Measurements from ENCODE around the gene OR6Q1. TPM values are rescaled to one million over a fixed set of nuclear protein-coding genes. Genes with fewer than 3 reads are reported as not detected.

Gene OR6Q1
- total RNA-seq, 1 experiment from 2014 or later = not detected

DNA sequence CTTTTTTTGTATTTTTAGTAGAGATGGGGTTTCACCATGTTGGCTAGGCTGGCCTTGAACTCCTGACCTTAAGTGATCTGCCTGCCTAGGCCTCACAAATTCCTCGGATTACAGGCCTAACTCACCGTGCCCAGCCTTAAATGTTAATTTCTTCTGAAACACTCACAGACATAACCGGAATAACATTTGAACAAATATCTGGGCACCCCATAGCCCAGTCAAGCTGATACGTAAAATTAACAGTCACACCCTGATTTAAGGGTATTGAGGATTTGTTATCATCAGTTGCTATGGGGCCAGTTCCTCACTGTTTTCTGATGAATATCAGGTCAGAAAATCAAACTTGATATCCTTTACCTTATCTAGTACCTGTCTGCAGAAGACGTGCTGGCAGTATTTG, 30.1 kb upstream of the OR6Q1 start:
- Histone ChIP-seq H3K4me1 (ENCODE audit: control insufficient read depth, insufficient read depth, low read length) (no peaks in the 10 kb centered on the region), H3K27me3 (ENCODE audit: control insufficient read depth, insufficient read depth, low read length) (no peaks in the 10 kb centered on the region), H3K27ac (ENCODE audit: low read length) (no peak overlapping the region), H3K4me3 (ENCODE audit: low read depth in 2 of 2, low read length in 2 of 2) (no peak overlapping the region), H3K9me3 (ENCODE audit: control insufficient read depth, insufficient read depth, low read depth, low read length) (no peaks in the 10 kb centered on the region), H3K36me3 (ENCODE audit: control insufficient read depth, insufficient read depth, low read length) (no peaks in the 10 kb centered on the region)
- ChIA-PET CTCF (no interaction called here), POLR2A (no interaction called here)
- DNase-seq (ENCODE audit: low read depth, low spot score) (no peak), ATAC-seq (no peak)
- in situ Hi-C loops (cut with HindIII; ENCODE audit: low pct_unique_long_range_greater_than_20kb, low sequenced_read_pairs) (no loop called here), intact Hi-C loops (cut with micrococcal nuclease; ENCODE audit: unreplicated experiment) (no loop called here)
- no peak for TF ChIP-seq TCF7L2 (IDR thresholded peaks at IDR 0.05; ENCODE audit: low read depth, low read length)
- TF ChIP-seq, protein P1, sequence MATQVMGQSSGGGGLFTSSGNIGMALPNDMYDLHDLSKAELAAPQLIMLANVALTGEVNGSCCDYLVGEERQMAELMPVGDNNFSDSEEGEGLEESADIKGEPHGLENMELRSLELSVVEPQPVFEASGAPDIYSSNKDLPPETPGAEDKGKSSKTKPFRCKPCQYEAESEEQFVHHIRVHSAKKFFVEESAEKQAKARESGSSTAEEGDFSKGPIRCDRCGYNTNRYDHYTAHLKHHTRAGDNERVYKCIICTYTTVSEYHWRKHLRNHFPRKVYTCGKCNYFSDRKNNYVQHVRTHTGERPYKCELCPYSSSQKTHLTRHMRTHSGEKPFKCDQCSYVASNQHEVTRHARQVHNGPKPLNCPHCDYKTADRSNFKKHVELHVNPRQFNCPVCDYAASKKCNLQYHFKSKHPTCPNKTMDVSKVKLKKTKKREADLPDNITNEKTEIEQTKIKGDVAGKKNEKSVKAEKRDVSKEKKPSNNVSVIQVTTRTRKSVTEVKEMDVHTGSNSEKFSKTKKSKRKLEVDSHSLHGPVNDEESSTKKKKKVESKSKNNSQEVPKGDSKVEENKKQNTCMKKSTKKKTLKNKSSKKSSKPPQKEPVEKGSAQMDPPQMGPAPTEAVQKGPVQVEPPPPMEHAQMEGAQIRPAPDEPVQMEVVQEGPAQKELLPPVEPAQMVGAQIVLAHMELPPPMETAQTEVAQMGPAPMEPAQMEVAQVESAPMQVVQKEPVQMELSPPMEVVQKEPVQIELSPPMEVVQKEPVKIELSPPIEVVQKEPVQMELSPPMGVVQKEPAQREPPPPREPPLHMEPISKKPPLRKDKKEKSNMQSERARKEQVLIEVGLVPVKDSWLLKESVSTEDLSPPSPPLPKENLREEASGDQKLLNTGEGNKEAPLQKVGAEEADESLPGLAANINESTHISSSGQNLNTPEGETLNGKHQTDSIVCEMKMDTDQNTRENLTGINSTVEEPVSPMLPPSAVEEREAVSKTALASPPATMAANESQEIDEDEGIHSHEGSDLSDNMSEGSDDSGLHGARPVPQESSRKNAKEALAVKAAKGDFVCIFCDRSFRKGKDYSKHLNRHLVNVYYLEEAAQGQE (IDR thresholded peaks at IDR 0.05; ENCODE audit: insufficient read depth in 1 of 2, low read depth in 2 of 2, low read length in 1 of 2) = no peak
- TF ChIP-seq POLR2AphosphoS5 (IDR thresholded peaks at IDR 0.05; ENCODE audit: low read depth, low read length) = no peak
- TF ChIP-seq, protein P2, sequence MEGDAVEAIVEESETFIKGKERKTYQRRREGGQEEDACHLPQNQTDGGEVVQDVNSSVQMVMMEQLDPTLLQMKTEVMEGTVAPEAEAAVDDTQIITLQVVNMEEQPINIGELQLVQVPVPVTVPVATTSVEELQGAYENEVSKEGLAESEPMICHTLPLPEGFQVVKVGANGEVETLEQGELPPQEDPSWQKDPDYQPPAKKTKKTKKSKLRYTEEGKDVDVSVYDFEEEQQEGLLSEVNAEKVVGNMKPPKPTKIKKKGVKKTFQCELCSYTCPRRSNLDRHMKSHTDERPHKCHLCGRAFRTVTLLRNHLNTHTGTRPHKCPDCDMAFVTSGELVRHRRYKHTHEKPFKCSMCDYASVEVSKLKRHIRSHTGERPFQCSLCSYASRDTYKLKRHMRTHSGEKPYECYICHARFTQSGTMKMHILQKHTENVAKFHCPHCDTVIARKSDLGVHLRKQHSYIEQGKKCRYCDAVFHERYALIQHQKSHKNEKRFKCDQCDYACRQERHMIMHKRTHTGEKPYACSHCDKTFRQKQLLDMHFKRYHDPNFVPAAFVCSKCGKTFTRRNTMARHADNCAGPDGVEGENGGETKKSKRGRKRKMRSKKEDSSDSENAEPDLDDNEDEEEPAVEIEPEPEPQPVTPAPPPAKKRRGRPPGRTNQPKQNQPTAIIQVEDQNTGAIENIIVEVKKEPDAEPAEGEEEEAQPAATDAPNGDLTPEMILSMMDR (IDR thresholded peaks at IDR 0.05) = no peak
- no peak for TF ChIP-seq SIN3A (IDR thresholded peaks at IDR 0.05; ENCODE audit: borderline replicate concordance, insufficient read depth, low read depth, low read length)
- no TSS peak for BruUV-seq (replicated peaks)

DNA sequence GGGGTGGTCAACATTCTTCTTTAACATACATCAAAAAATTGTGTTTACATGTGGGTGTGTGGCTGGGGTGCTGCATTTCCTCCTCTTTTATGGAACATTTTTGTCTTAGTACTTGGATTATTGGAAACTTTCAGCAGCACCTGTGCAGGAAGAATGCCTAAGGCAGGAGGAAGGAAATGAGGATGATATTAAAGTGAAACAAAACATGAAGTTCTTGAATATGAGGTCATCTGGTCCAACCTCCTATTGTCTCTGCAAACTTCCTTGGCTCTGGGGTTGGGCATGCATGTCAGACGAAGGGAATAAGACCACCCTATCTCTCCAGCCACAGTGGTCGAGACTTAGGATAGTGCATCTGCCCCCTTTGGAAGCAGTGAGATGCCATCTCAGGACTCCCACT, 27.7 kb upstream of the OR6Q1 start:
- DNase-seq (ENCODE audit: low read depth, low spot score) = no peak
- intact Hi-C loops (cut with micrococcal nuclease; ENCODE audit: unreplicated experiment) (no loop called here), in situ Hi-C loops (cut with HindIII; ENCODE audit: low pct_unique_long_range_greater_than_20kb, low sequenced_read_pairs) (no loop called here)
- no peak for TF ChIP-seq TCF7L2 (IDR thresholded peaks at IDR 0.05; ENCODE audit: low read depth, low read length)
- TF ChIP-seq, protein P2 (IDR thresholded peaks at IDR 0.05) = no peak
- no peak for TF ChIP-seq POLR2AphosphoS5 (IDR thresholded peaks at IDR 0.05; ENCODE audit: low read depth, low read length)
- TF ChIP-seq, protein P1 (IDR thresholded peaks at IDR 0.05; ENCODE audit: insufficient read depth in 1 of 2, low read depth in 2 of 2, low read length in 1 of 2) = no peak
- TF ChIP-seq SIN3A (IDR thresholded peaks at IDR 0.05; ENCODE audit: borderline replicate concordance, insufficient read depth, low read depth, low read length) = no peak
- CTCF ChIA-PET = no interaction called here
- no peaks in the 10 kb centered on the region for H3K4me1 ChIP-seq (ENCODE audit: control insufficient read depth, insufficient read depth, low read length)
- POLR2A ChIA-PET = no interaction called here
- no peak overlapping the region for H3K27ac ChIP-seq (ENCODE audit: low read length)
- H3K36me3 ChIP-seq (ENCODE audit: control insufficient read depth, insufficient read depth, low read length) = no peaks in the 10 kb centered on the region
- BruUV-seq (replicated peaks) = no TSS peak
- no peaks in the 10 kb centered on the region for H3K27me3 ChIP-seq (ENCODE audit: control insufficient read depth, insufficient read depth, low read length)
- no peak overlapping the region for H3K4me3 ChIP-seq (ENCODE audit: low read depth in 2 of 2, low read length in 2 of 2)
- ATAC-seq = no peak
- no peaks in the 10 kb centered on the region for H3K9me3 ChIP-seq (ENCODE audit: control insufficient read depth, insufficient read depth, low read depth, low read length)

Measured in Panc1 (cell line).